ENCODE results near the gene FAM222A. TPM values are rescaled to one million over a fixed set of nuclear protein-coding genes. Genes with fewer than 3 reads are reported as not detected.

The FAM222A gene
- polyA plus RNA-seq, 2 of the 4 experiments (the other 2 are of a cell fraction), result 0.98 to 3.2 TPM

DNA sequence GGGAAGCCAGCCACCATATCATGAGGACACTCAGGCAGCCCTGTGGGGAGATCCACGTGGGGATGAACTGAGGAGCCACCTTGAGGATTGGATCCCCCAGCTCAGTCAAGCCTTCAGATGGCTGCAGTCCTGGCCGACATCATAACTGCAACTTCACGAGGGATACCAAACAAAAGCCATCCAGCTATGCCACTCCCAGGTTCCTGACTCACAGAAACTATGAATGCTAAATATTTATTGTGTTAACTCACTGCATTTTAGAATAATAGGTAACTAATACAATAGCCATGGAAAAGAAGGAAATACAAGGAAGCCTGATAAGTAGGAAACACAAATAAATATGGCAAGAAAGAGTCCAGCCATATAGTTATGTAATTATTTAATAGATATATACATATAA is 42.1 kb upstream of the FAM222A start:
- ChIA-PET CTCF (interaction anchor here (1.1 to 3.5 kb wide), 2 partner anchors 74 to 134 kb away, joined by 3 to 11 read pairs; no protein-coding TSS in a partner anchor), POLR2A (no interaction called here)
- TF ChIP-seq FOSB (CRISPR knock-in tag; IDR thresholded peaks at IDR 0.05) (no peak), EP300 (IDR thresholded peaks at IDR 0.05) (no peak), RNF2 (IDR thresholded peaks at IDR 0.05; ENCODE audit: borderline replicate concordance, low read depth) (no peak), RFX5 (IDR thresholded peaks at IDR 0.05) (no peak), FOSL2 (IDR thresholded peaks at IDR 0.05) (no peak), FOSL2 (CRISPR knock-in tag; IDR thresholded peaks at IDR 0.05) (no peak), HOXA7 (CRISPR knock-in tag; IDR thresholded peaks at IDR 0.05) (no peak), SREBF2 (IDR thresholded peaks at IDR 0.05) (no peak), FOXS1 (CRISPR knock-in tag; IDR thresholded peaks at IDR 0.05) (no peak), TFCP2L1 (CRISPR knock-in tag; IDR thresholded peaks at IDR 0.05) (no peak), CBX2 (IDR thresholded peaks at IDR 0.05; ENCODE audit: borderline replicate concordance, low read depth) (no peak), CHD4 (IDR thresholded peaks at IDR 0.05; ENCODE audit: borderline replicate concordance) (no peak), ZNF302 (CRISPR knock-in tag; IDR thresholded peaks at IDR 0.05) (no peak), POLR2AphosphoS2 (conservative IDR thresholded peaks at IDR 0.05; ENCODE audit: low read length) (no peak), ZFP36 (IDR thresholded peaks at IDR 0.05; ENCODE audit: borderline replicate concordance, partially characterized antibody) (no peak), KDM5A (IDR thresholded peaks at IDR 0.05) (no peak), HEYL (CRISPR knock-in tag; IDR thresholded peaks at IDR 0.05) (no peak)
- TF ChIP-seq, protein P1, sequence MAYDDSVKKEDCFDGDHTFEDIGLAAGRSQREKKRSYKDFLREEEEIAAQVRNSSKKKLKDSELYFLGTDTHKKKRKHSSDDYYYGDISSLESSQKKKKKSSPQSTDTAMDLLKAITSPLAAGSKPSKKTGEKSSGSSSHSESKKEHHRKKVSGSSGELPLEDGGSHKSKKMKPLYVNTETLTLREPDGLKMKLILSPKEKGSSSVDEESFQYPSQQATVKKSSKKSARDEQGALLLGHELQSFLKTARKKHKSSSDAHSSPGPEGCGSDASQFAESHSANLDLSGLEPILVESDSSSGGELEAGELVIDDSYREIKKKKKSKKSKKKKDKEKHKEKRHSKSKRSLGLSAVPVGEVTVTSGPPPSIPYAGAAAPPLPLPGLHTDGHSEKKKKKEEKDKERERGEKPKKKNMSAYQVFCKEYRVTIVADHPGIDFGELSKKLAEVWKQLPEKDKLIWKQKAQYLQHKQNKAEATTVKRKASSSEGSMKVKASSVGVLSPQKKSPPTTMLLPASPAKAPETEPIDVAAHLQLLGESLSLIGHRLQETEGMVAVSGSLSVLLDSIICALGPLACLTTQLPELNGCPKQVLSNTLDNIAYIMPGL (CRISPR knock-in tag; IDR thresholded peaks at IDR 0.05; ENCODE audit: borderline replicate concordance), result no peak
- TF ChIP-seq, protein P2, sequence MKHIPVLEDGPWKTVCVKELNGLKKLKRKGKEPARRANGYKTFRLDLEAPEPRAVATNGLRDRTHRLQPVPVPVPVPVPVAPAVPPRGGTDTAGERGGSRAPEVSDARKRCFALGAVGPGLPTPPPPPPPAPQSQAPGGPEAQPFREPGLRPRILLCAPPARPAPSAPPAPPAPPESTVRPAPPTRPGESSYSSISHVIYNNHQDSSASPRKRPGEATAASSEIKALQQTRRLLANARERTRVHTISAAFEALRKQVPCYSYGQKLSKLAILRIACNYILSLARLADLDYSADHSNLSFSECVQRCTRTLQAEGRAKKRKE (CRISPR knock-in tag; IDR thresholded peaks at IDR 0.05; ENCODE audit: low read depth), result no peak
- TF ChIP-seq, protein P3, sequence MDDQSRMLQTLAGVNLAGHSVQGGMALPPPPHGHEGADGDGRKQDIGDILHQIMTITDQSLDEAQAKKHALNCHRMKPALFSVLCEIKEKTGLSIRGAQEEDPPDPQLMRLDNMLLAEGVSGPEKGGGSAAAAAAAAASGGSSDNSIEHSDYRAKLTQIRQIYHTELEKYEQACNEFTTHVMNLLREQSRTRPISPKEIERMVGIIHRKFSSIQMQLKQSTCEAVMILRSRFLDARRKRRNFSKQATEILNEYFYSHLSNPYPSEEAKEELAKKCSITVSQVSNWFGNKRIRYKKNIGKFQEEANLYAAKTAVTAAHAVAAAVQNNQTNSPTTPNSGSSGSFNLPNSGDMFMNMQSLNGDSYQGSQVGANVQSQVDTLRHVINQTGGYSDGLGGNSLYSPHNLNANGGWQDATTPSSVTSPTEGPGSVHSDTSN (IDR thresholded peaks at IDR 0.05), result no peak
- WGBS (ENCODE audit: missing lambda C conversion rate), result 0% methylated on average over 3 of the region's 3 CpGs
- FAIRE-seq, result no peak
- Histone ChIP-seq H3K9me3 (0 out of 3 replicates have a peak, but pooled peaks cover 6% of the 10 kb centered on the region), H3K4me2 (no peak overlapping the region), H3K27ac (no peak overlapping the region), H3K4me1 (no peaks in the 10 kb centered on the region), H3K4me3 (no peak overlapping the region)
- peak in 1 of 2 experiments; percentile 41 for DNase-seq (ENCODE audit: low read depth in 1 of 2, low spot score in 1 of 2)
- peak in 1 of 2 experiments; percentile 50; a peak in 4 of 6 replicates for ATAC-seq

DNA sequence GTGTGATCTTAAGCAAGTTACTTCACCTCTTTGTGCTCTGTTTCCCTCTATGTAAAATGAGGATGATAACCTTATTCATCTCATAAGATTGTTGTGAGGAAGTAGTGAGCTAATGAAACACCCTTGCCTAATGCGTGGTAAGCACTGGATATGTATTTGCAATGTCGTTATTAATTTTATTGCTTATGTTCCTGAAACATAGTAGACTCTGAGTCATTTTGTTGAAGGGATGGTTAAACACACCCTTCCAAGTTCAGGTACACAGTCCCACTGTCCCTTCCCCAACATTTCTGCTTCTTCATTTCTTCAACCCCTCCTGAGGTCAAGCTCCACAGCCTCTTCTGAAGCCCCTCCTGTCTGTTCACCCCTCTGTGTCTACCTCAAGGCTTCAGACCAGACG is 40.2 kb upstream of the FAM222A start:
- CTCF ChIA-PET, result interaction anchor here (0.6 kb wide), 1 partner anchor 529 kb away, joined by 5 read pairs; no protein-coding TSS in a partner anchor
- TF ChIP-seq, protein P4, sequence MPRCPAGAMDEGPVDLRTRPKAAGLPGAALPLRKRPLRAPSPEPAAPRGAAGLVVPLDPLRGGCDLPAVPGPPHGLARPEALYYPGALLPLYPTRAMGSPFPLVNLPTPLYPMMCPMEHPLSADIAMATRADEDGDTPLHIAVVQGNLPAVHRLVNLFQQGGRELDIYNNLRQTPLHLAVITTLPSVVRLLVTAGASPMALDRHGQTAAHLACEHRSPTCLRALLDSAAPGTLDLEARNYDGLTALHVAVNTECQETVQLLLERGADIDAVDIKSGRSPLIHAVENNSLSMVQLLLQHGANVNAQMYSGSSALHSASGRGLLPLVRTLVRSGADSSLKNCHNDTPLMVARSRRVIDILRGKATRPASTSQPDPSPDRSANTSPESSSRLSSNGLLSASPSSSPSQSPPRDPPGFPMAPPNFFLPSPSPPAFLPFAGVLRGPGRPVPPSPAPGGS (IDR thresholded peaks at IDR 0.05), result no peak
- TF ChIP-seq EHMT2 (IDR thresholded peaks at IDR 0.05; ENCODE audit: low read depth) (no peak), ESRRA (IDR thresholded peaks at IDR 0.05; ENCODE audit: borderline replicate concordance, low read length) (no peak), HEYL (CRISPR knock-in tag; IDR thresholded peaks at IDR 0.05) (no peak), FOXS1 (CRISPR knock-in tag; IDR thresholded peaks at IDR 0.05) (no peak), MAFK (IDR thresholded peaks at IDR 0.05; ENCODE audit: partially characterized antibody) (no peak)
- TF ChIP-seq, protein P1 (CRISPR knock-in tag; IDR thresholded peaks at IDR 0.05; ENCODE audit: borderline replicate concordance), result no peak
- 77% methylated on average over 3 of the region's 3 CpGs for WGBS (ENCODE audit: missing lambda C conversion rate)
- H3K9me3 ChIP-seq, result 0 out of 3 replicates have a peak, but pooled peaks cover 6% of the 10 kb centered on the region
- H3K4me1 ChIP-seq, result no peaks in the 10 kb centered on the region
- POLR2A ChIA-PET, result no interaction called here
- no peak for FAIRE-seq
- no peak overlapping the region for H3K4me3 ChIP-seq
- DNase-seq (ENCODE audit: low read depth in 1 of 2, low spot score in 1 of 2), result no peak
- no peak overlapping the region for H3K4me2 ChIP-seq
- no peak for ATAC-seq
- no peak overlapping the region for H3K27ac ChIP-seq

Measured in A549 (cell line).